GM10847 (cell line): ENCODE results near the gene NOTCH2.

ENCODE experiments used
- POLR2A ChIP-seq: IDR thresholded peaks from 2 replicates; pipeline ENCODE4 v1.6.1; 2011; ENCODE audit not compliant: insufficient read length; ENCODE audit errors: extremely low read depth

The NOTCH2 gene

GRCh38 chr1:119868176-119868575 lies 201.3 kb downstream of the NOTCH2 start:
- no peak for TF ChIP-seq POLR2A

GRCh38 chr1:119866451-119866850 lies 203.0 kb downstream of the NOTCH2 start:
- no peak for TF ChIP-seq POLR2A

- TF ChIP-seq POLR2A = no peak
These were observed 203.8 kb downstream of the NOTCH2 start for GRCh38 chr1:119865627-119866026.

GRCh38 chr1:119862276-119862675 lies 207.2 kb downstream of the NOTCH2 start:
- no peak for TF ChIP-seq POLR2A
